ENCODE results near the gene PCDHGA9.

DNA sequence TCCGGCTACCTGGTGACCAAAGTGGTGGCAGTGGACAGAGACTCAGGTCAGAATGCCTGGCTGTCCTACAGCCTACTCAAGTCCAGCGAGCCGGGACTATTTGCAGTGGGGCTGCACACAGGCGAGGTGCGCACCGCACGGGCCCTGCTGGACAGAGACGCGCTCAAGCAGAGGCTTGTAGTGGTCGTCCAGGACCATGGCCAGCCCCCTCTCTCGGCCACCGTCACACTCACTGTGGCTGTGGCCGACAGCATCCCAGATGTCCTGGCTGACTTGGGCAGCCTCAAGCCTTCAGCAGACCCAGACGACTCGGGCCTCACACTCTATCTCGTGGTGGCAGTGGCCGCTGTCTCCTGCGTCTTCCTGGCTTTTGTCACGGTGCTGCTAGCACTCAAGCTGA, 45.6 kb upstream of the PCDHGA9 start:
- TF ChIP-seq CTCF (IDR thresholded peaks at IDR 0.05) (no peak), POLR2A (IDR thresholded peaks at IDR 0.05) (no peak), POLR2AphosphoS5 (IDR thresholded peaks at IDR 0.05) (no peak)
